GM21381 (cell line): Measurements from ENCODE around the gene TOGARAM2.

ENCODE experiments used
- ATAC-seq: cut with Tn5 transposase; IDR thresholded peaks from one replicate; pipeline ENCODE4 v1.9.1; 2021; ENCODE audit warnings: mild to moderate bottlenecking, moderate library complexity; ENCODE audit not compliant: unreplicated experiment

The TOGARAM2 gene

GRCh38 chr2:29017716-29018435 lies 36.8 kb downstream of the TOGARAM2 start:
- ATAC-seq, result no peak

- no peak for ATAC-seq
Observed at GRCh38 chr2:29021886-29022285, 40.8 kb downstream of the TOGARAM2 start.

- no peak for ATAC-seq
Observed at GRCh38 chr2:29022679-29023078, 41.6 kb downstream of the TOGARAM2 start.

GRCh38 chr2:29023188-29023587 lies 42.1 kb downstream of the TOGARAM2 start:
- ATAC-seq, result no peak

- ATAC-seq, result no peak
Observed at GRCh38 chr2:29024882-29025430, 43.9 kb downstream of the TOGARAM2 start.

- ATAC-seq, result no peak
Observed at GRCh38 chr2:29025711-29026110, 44.6 kb downstream of the TOGARAM2 start.

GRCh38 chr2:29031046-29031445 lies 49.9 kb downstream of the TOGARAM2 start:
- ATAC-seq, result no peak

- ATAC-seq, result no peak
Observed at GRCh38 chr2:29032189-29032588, 51.1 kb downstream of the TOGARAM2 start.

GRCh38 chr2:29033172-29033571 lies 52.1 kb downstream of the TOGARAM2 start:
- ATAC-seq, result no peak

- ATAC-seq, result no peak
Observed at GRCh38 chr2:29033656-29034055, 52.6 kb downstream of the TOGARAM2 start.

GRCh38 chr2:29035016-29035745 lies 54.1 kb downstream of the TOGARAM2 start:
- ATAC-seq, result no peak

- peak; percentile 71 for ATAC-seq
Observed at GRCh38 chr2:29039718-29040480, 58.8 kb downstream of the TOGARAM2 start.

GRCh38 chr2:29040552-29040951 lies 59.5 kb downstream of the TOGARAM2 start:
- no peak for ATAC-seq

- no peak for ATAC-seq
Observed at GRCh38 chr2:29041161-29041660, 60.1 kb downstream of the TOGARAM2 start.

GRCh38 chr2:29042561-29043075 lies 61.5 kb downstream of the TOGARAM2 start:
- ATAC-seq, result no peak

GRCh38 chr2:29044459-29044858 lies 63.4 kb downstream of the TOGARAM2 start:
- no peak for ATAC-seq

GRCh38 chr2:29046321-29046720 lies 65.2 kb downstream of the TOGARAM2 start:
- ATAC-seq, result no peak

- ATAC-seq, result no peak
Observed at GRCh38 chr2:29047083-29047845, 66.2 kb downstream of the TOGARAM2 start.

GRCh38 chr2:29050591-29050990 lies 69.5 kb downstream of the TOGARAM2 start:
- ATAC-seq, result no peak

- no peak for ATAC-seq
Observed at GRCh38 chr2:29051730-29052129, 70.6 kb downstream of the TOGARAM2 start.
